HG03378 (cell line): ENCODE data around the gene UBR2.

Source experiments
- ATAC-seq: cut with Tn5 transposase; IDR thresholded peaks from one replicate; pipeline ENCODE4 v1.9.1; 2021; ENCODE audit warnings: mild to moderate bottlenecking, moderate library complexity; ENCODE audit not compliant: unreplicated experiment

Gene UBR2

DNA sequence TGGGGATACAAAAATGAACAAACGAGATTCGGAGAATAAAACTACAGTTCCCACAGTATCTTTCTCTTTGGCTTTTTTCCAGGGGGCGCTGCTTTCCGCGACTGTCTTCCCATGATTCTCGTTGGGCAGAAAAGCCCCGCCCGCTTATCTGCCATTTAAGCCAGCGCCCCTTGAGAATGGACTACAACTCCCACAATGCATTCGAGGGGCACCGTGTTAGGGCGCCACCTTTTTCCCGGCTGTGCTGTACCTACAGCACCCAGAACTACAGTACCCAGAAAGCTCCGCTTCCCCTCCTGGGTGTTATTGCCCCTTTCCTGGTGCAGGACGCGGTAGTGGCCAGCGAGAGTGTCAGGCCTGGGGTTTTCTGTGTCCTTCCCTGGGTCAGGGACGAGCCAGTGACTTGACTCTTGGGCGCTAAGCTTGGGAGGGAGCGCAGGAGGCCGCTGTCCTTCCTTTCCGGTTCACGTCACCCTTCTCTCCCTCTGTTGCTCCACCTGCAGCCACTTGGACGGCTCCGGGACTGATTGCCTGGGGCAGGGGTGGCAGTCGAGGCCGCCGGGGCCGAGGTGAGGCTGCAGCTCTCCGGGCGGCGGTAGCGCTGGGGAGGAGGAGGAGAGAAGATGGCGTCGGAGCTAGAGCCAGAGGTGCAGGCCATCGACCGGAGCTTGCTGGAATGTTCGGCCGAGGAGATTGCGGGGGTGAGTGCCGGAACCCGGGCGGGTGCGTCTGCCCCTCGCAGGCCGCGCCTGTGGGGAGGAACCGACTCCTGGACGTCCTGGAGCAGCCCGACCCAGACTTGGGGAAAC, at the start of gene UBR2:
Gene UBR2 (plus strand): TSS at position 333 of the 809 bp plus-strand sequence. CDS start 291 bp downstream, at position 624.
- peak; percentile 95 for ATAC-seq

GRCh38 chr6:42514745-42515144, 49.1 kb upstream of the UBR2 start:
- no peak for ATAC-seq

DNA sequence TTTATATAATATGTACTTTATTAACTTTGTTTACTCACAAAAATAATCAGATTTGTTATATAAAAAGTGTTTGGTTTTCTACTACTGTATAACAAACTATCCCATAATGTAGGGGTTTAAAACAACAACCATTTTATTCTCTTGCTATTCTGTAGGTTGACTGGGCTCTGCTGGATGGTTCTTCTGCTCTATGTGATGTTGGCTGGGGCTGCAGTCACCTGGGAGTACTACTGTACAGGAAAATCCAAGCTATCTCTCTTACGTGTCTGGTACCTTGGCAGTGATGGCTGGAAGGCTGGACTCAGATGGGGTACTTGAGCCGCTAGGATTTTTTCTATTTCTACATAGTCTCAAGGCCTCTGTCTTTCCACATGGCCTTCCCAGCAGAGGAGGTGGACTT, 44.0 kb upstream of the UBR2 start:
- ATAC-seq = no peak

GRCh38 chr6:42520786-42521607, 42.8 kb upstream of the UBR2 start:
- peak; percentile 83 for ATAC-seq

GRCh38 chr6:42522036-42522435, 41.8 kb upstream of the UBR2 start:
- ATAC-seq = no peak

DNA sequence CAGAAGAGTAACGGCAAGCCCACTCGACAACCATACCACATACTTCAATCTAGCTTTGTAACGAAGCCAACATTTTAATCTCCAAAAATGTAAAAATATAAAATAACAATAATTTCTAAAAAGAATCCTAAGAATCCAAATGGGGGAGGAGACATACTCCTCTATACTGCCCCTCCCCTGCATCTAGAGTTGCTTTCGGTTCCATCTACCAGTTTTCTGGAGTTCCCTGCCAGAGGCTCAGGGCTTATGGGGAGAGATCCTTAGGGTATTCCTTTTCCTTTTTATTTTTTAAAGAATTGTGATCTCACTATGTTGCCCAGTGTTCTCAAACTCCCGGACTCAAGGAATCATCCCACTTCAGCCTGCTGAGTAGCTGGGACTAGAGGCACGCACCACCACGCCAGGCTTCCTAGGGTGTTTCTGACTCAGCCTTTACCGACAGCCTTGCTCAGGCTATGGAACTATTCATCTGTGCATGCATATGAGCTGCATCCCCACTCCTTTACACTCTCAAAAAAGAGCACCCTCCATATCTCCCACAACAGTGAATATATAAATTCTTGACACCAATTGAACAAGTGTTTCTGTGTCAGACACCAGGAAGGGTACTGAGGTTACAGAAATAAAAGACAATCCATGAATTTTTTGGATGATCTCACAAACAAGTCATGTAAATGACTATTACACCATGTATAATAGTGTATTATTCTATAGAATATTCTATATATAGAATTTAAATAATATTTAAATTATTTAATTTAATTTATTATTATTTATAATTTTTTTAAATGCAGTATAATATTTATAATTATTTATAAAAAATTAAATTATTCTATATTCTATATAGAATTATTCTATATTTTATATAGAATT, 40.7 kb upstream of the UBR2 start:
- no peak for ATAC-seq

GRCh38 chr6:42525206-42525605, 38.6 kb upstream of the UBR2 start:
- no peak for ATAC-seq

DNA sequence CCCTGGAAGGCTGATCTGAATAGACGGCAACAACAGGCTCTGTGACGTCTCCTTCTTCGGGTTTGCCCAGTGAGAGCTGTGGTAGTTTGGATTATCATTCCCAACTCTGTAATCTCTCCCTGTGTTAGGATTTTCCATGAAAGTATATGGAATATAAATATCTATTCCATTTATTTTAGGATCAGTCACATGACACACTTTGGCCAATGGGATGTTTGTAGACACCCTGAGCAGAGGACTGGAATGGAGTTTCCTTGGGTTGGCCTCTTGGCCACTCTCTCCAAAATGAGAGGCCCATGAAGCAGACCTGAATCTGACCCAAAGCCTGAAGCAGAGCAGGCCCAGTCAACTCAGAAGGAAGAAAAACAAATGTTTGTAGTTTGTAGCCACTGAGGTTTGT, 37.2 kb upstream of the UBR2 start:
- no peak for ATAC-seq

DNA sequence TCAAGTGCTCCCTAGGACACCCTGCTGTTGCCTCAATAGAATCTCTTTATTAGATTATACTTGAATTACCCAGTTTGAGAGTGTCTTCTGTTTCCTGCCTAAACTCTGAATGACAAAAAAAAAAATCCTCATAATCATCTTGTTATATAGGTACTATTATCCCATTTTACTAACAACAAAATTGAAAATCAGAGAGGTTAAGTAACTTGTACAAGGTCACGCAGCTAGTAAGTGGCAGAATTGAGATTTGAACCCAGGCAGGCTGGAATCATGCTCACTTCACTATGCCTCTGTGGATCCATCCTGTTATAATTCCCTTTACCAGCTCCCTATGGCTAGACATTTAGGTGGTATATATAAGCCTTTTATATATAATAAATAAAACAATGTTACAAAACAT, 36.6 kb upstream of the UBR2 start:
- ATAC-seq = no peak

- ATAC-seq = no peak
These were observed 33.5 kb upstream of the UBR2 start for GRCh38 chr6:42530296-42530695.

DNA sequence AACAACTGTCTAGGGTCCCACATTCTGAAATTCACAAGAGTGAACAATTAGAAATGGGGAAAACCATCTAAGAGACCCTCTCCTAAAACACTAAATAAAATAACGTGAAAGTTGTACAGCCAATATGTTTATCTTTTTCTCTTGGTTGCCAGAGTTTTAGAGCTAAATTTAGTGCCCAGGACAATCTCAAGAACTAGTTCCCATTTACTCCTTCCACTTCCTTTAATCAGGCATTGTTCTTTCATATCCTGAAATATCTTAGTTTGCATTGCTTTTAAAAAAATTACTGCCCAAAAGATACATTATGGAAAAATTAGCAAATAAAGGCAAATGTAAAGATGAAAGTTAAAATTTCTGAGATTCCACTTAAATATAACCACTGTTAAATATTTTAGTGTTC, 33.1 kb upstream of the UBR2 start:
- no peak for ATAC-seq

DNA sequence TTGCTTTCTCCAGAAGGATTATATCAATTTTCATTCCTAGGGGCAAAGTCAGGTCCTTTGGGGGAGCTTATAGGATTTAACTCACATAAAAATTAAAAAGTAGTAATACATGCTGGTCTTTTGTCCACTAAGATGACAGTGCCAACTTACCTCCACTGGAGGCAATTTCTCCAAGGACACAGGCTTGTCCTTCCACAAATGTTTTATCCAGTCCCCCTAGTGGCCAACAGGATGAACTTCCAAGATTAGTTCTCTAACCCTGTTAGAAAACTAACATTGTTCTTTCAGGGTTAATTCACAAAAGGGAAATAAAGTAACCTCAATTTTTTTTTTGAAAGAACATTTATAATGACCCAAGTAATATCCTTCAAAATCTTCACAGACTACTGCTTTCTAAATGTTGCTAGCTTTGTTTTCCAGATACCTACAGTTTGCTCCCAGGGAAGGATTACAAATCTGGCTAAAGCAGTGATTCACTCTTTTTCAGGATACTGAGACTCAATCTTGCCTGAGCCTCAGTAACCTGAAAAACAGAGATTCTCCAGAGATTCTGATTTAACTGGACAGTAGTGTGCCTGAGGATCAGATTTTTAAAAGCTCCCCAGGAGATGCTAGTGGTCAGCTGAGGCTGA, 31.7 kb upstream of the UBR2 start:
- ATAC-seq = no peak

GRCh38 chr6:42533794-42534193, 30.0 kb upstream of the UBR2 start:
- ATAC-seq = no peak

GRCh38 chr6:42537536-42537935, 26.3 kb upstream of the UBR2 start:
- no peak for ATAC-seq

DNA sequence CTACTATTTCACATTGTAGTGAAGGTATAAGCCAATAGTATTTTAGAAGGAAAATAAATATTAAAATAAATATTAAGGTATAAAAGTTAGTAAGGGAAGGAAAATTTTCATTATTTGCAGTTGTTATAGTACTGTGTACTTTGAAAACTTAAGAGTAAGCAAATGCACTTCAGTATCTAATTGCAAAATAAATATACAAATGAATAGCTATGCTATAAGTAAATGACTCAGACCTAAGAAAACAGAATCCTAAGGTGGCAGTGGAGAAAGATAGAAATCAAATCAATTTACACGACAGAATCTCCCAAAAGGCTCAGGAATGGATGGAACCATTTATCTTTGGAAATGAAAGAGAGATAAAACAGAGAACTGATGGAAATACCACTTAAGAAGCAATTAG, 24.7 kb upstream of the UBR2 start:
- no peak for ATAC-seq

- no peak for ATAC-seq
These were observed 18.5 kb upstream of the UBR2 start for GRCh38 chr6:42545226-42545773.

GRCh38 chr6:42547407-42548329, 16.2 kb upstream of the UBR2 start:
- ATAC-seq = peak; percentile 67

- no peak for ATAC-seq
These were observed 13.6 kb upstream of the UBR2 start for GRCh38 chr6:42550277-42550676.

DNA sequence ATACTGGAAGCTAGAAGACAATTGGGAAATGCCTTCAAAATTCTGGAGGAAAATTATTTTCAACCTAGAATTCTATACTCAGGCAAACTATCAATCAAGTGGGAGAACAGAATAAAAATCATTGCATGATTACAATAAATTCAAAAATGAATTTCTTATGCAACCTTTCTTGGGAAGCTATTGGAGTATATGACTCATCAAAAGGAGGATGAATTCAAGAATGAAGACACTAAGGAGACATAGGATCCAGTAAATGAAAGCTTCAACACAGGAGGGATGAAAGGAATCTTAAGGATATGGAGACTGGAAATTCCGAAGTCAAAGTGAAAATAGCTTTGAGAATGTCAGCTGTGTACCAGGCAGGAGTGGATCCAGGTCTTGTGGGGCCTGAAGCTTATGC, 12.6 kb upstream of the UBR2 start:
- no peak for ATAC-seq
